COLO668 (cell line): ENCODE results near the gene NEIL1.

ENCODE experiments used
- DNase-seq: peaks from one replicate; lab custom pipeline; 2025; ENCODE audit not compliant: unreplicated experiment; lab: John Stamatoyannopoulos, UW

NEIL1 gene

GRCh38 chr15:75356006-75356405 lies 9.2 kb downstream of the NEIL1 start:
- DNase-seq: no peak

GRCh38 chr15:75356517-75356916 lies 9.7 kb downstream of the NEIL1 start:
- DNase-seq: no peak

GRCh38 chr15:75357976-75358673 lies 11.3 kb downstream of the NEIL1 start:
- DNase-seq: no peak

GRCh38 chr15:75358771-75359536 lies 12.1 kb downstream of the NEIL1 start:
- DNase-seq: no peak

GRCh38 chr15:75359537-75360250 lies 12.9 kb downstream of the NEIL1 start:
- no peak for DNase-seq

GRCh38 chr15:75360391-75360790 lies 13.6 kb downstream of the NEIL1 start:
- DNase-seq: no peak

- DNase-seq: no peak
Measured at GRCh38 chr15:75360856-75361255, 14.0 kb downstream of the NEIL1 start.

GRCh38 chr15:75361361-75361988 lies 14.6 kb downstream of the NEIL1 start:
- no peak for DNase-seq

GRCh38 chr15:75361989-75362641 lies 15.3 kb downstream of the NEIL1 start:
- no peak for DNase-seq

- DNase-seq: no peak
Measured at GRCh38 chr15:75362642-75363249, 15.9 kb downstream of the NEIL1 start.

- no peak for DNase-seq
Measured at GRCh38 chr15:75363786-75364185, 16.9 kb downstream of the NEIL1 start.

GRCh38 chr15:75364881-75365280 lies 18.0 kb downstream of the NEIL1 start:
- no peak for DNase-seq

- DNase-seq: no peak
Measured at GRCh38 chr15:75366163-75366562, 19.3 kb downstream of the NEIL1 start.

- no peak for DNase-seq
Measured at GRCh38 chr15:75367006-75367405, 20.2 kb downstream of the NEIL1 start.

- no peak for DNase-seq
Measured at GRCh38 chr15:75367406-75367912, 20.6 kb downstream of the NEIL1 start.

- peak; percentile 99 for DNase-seq
Measured at GRCh38 chr15:75367913-75368688, 21.3 kb downstream of the NEIL1 start, which contains the start of gene MAN2C1. Gene MAN2C1 (minus strand): TSS chr15:75368607. CDS start chr15:75368583, 24 bp downstream.

GRCh38 chr15:75368689-75369239 lies 21.9 kb downstream of the NEIL1 start:
- DNase-seq: no peak

- DNase-seq: no peak
Measured at GRCh38 chr15:75369897-75370581, 23.2 kb downstream of the NEIL1 start.
